GM18519 (cell line): ENCODE data around the gene ESPL1.

Source experiments
- ATAC-seq: cut with Tn5 transposase; IDR thresholded peaks from one replicate; pipeline ENCODE4 v1.9.1; 2021; ENCODE audit warnings: mild to moderate bottlenecking, moderate library complexity; ENCODE audit not compliant: unreplicated experiment, low FRiP score

Gene ESPL1

GRCh38 chr12:53230108-53230845 lies 37.8 kb upstream of the ESPL1 start:
- ATAC-seq: no peak

- ATAC-seq: no peak
These were observed 36.5 kb upstream of the ESPL1 start for GRCh38 chr12:53231671-53231920.

GRCh38 chr12:53231921-53232645 lies 36.0 kb upstream of the ESPL1 start, which contains the start of gene RARG:
RARG (minus strand) TSS chr12:53232209; CDS start chr12:53227545, 4,664 bp downstream.
- no peak for ATAC-seq

- ATAC-seq: no peak
These were observed 35.2 kb upstream of the ESPL1 start for GRCh38 chr12:53232646-53233461.

GRCh38 chr12:53233671-53234121 lies 34.4 kb upstream of the ESPL1 start:
- no peak for ATAC-seq

GRCh38 chr12:53234271-53234914 lies 33.7 kb upstream of the ESPL1 start:
- no peak for ATAC-seq

GRCh38 chr12:53235164-53235563 lies 32.9 kb upstream of the ESPL1 start:
- ATAC-seq: no peak

GRCh38 chr12:53235742-53236442 lies 32.2 kb upstream of the ESPL1 start:
- no peak for ATAC-seq

GRCh38 chr12:53236443-53237111 lies 31.5 kb upstream of the ESPL1 start:
- ATAC-seq: no peak

- ATAC-seq: no peak
These were observed 28.3 kb upstream of the ESPL1 start for GRCh38 chr12:53239643-53240258.

- ATAC-seq: no peak
These were observed 26.3 kb upstream of the ESPL1 start for GRCh38 chr12:53241623-53242412.

GRCh38 chr12:53244337-53244736 lies 23.8 kb upstream of the ESPL1 start:
- no peak for ATAC-seq

GRCh38 chr12:53245286-53245685 lies 22.8 kb upstream of the ESPL1 start:
- ATAC-seq: no peak

- ATAC-seq: peak; percentile 49
These were observed 16.4 kb upstream of the ESPL1 start for GRCh38 chr12:53251477-53252348.

- ATAC-seq: no peak
These were observed 15.7 kb upstream of the ESPL1 start for GRCh38 chr12:53252349-53252916.

GRCh38 chr12:53253298-53253697 lies 14.8 kb upstream of the ESPL1 start:
- no peak for ATAC-seq
